Embryonic facial prominence (tissue), 1 donor: ENCODE measurements around the gene ABTB2.

Experiments used
- DNase-seq: peaks from one replicate; pipeline ENCODE4 v3.0.0-alpha.2; 2016; ENCODE audit errors: extremely low spot score

The ABTB2 gene

DNA sequence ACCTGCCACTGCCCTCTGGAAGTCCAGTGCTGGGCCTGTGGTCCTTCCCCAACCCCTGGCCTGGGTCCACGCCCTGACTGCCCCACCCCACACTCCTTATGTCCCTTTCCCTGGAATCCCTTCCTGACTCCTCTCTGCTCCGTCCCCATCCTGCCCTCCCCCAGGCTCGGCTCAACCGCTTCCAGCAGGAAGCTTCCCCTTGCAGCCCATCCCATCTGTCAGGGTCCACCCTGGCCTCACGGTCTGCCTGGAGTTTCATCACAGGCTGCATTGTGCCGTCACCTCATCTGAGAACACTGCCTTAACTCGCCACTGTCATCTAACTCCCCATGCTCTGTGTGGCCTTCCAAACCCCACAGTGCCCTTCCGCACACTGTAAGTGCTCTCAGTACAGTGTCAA lies 188.1 kb downstream of the ABTB2 start:
- no peak for DNase-seq

DNA sequence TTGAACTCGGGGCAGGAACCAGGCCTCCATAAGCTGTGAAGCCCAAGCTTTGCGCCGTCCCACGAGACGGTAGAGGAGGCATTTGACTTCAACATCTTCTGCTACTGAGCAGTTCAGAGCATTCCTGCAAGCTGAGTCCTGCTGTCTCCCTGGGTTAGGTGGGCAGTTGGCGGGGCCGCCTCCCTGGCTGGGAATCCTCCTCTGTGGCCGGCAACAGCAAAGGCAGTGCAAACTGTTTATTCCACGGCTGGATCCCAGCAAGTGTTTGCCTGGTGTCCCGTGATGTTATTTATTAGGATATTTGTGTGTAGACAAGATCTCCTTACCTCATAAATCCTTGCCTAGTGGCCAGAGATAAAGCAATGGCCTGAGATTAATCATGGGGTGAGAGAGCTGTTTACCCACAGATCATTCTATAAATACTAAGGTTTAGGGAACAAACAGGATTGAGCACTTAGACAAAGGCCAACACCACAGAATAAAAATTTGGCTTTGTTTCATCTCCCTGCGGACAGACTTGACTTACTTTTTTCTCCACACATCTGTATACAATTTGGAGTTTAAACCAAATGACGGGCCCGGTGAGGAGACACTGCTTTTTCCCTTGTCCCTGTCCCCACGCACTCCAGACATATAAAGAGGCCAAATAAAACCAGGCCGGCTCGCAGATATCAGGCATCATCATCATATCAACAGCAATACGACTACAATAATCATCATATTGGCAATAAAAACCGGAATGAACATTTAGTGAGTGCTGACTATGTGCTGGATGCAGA lies 189.0 kb downstream of the ABTB2 start:
- DNase-seq: no peak

DNA sequence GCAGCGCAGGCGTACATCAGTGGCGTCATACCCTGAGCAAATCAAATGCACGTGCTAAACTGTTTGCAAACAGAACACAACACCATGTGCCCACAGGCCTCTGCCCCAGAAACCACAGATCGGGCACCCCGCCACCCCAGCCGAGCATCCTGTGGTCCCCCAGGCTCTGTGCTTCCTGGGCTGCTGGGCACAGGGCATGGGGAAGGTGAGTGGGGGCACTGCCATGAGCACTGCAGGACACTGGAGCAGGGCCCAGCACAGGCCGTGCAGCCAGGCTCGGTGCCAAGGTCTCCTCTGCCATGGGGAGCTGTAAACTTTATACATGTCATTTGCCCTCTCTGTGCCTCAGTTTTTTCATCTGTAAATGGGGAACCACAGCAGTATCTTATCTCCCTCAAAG lies 189.8 kb downstream of the ABTB2 start:
- DNase-seq: no peak

GRCh38 chr11:34166806-34167740 lies 190.7 kb downstream of the ABTB2 start:
- DNase-seq: no peak

DNA sequence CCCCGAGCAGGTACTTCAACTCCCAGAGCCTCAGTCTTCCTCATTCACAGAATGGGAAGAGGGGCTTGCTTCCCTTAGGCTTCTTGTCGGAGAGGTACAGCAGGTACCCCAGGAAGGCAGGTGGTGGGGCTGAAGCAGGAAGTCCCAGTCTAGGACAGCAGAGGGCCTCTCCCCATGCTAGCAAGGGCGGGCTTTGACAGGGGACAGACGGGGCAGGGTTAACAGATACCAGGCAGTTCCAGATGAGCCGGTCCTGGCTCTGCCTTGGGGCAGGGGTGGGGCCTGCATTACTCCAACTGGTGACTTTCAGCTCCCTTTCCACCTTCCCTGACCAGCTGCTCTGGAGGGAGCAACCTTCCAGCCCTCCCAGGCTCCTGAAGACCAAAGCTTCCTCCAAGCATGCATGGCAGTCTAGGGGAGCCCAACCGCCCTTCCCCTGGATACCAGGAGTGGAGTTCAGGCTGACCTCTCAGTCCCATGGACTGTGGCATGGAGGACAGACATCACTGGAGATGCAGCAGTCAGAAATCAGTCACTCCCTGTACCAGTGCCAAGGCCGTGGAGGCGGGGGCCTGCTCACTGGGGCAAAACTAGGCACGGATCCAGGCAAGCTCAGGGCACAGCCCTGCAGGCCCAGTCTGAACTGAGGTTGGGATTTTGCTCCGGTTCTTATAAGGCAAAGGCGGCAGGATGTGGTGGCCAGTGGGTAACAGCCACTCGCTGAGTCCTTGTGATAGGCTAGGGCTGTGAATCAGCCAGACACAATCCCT lies 191.8 kb downstream of the ABTB2 start:
- no peak for DNase-seq

GRCh38 chr11:34165121-34165520 lies 192.7 kb downstream of the ABTB2 start:
- no peak for DNase-seq

GRCh38 chr11:34162856-34163255 lies 195.0 kb downstream of the ABTB2 start:
- no peak for DNase-seq

DNA sequence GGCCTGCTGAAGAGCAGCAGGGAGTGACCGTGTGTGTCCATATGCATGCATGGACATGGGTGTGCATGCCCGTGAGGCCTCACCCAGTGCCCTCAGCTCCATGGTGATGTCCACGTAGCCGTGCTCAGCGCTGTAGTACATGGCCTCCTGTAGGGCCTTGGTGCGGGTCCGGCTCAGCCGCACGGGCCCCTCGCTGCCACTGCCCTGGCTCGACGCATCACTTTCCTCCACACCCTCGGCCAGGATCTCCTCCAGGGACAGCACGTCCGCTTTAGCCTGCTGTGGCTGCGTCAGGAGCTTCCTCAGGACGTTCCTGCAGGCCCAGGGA lies 195.4 kb downstream of the ABTB2 start:
- no peak for DNase-seq

DNA sequence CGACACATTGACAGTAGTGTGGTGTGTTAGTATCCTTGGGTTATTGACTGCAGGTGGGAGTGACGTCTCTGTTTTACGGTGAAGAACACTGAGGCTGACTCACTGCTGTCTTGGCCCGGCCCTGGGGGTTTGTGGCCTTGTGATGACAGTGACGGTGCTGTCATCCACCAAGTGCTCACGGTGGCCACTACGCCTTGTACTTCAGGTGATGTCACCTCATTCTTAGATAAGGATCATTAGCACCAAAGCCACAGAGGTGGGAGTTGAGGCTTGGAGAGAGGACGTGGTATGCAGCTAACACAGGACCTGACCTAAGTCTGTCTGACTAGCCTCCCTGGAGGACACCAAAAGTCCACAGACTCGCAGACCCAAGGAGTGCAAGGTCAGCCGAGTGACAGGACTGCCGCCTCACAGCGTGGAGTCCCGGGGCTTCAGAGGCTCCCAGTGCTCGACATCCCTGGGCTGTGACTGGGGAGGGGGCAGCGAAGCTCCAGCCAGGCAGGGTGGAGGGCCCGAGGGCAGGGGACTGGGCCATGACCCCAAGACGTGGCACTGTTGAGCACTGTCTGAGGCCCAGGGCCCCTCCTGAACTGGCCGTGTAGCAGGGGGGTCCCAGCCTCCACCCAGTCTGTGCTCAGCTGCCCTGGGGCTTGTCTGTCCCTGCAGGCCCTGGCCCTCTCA lies 195.9 kb downstream of the ABTB2 start:
- no peak for DNase-seq

DNA sequence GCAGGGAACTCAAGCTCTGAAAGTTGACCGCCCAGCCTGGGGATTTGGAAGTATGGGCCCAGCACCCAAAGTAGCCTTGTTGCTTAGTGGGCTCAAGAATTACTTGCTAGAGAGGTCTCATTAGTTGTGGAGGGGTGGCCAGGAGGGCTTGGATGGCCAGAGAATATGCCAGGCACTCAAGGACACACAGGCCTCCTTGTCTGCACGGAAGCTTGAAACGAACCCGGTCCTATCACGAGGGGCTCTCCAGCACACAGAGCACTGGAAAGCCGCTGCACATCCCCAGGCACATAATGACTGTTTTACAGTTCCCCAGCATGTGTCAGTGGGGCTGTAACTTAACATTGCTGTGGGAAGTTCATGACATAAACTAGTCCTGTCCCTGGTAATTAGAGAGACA lies 196.4 kb downstream of the ABTB2 start:
- DNase-seq: no peak

DNA sequence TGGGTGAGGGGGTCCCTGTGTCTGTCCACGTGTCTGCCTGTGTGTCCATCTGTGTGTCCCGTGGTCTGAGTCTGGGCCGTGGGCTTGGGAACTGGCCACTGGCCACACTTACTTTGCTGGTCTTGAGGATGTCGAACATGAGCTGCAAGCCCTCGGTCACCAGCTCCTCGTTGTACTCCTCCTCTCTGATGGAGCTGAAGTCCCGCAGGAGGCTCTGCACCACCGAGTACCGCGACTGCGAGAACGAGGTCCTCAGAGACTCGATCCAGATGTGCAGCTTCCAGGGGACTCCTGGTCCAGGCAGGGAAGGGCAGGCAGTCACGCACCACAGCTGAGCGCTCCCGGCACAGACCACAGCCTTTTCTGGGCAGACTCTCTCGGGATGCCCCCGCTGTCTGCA lies 197.0 kb downstream of the ABTB2 start:
- no peak for DNase-seq

DNA sequence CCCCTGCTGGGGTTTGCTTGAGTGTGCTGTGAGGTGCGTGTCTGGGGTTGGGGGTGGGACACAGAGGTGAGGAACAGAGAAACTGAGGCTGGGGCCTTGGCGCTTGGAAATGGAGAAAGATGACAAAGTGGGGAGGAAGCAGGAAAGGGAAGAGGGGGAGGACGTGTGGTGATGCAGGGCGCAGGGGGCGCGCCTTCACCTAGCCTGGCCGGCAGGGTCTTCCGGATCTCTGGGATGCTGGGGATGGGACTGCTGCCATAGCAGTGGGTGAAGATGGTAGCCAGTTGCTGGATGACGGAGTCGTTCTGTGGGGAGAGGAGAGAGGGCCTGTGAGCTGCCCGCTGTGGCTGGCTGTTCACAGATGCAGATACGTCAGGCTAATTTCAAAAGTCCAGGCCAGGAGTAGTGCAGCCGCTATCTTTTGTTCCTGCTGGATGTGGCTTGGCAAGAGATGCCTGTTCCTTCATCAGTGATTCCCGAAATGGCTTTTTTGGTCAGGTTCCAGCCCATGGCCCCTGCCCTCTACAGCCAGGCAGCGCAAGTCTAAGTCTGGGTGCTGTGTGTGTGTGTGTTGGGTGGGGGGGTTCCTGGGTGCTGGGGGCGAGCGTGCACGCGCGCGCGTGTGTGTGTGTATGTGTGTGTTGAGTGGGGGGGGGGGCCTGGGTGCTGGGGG lies 197.6 kb downstream of the ABTB2 start:
- DNase-seq: no peak

DNA sequence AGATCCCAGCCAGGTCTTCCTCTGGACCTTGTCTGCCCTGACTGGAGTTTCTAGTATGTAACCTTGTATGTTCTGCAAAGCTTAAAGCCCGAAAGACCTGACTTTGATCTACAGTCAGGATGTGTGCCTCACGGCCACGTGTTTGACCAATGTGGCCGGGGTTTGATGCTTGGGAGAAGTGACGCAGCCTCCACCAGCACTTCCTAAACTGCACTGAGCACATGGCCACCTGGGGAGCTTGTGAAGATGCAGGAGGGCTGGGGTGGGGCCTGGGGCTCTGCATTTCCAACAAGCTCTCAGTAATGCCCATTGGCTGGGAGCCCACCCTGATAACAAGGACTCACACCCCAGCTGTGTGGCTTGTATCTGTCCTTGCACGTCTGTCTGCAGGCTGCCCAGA lies 199.1 kb downstream of the ABTB2 start:
- DNase-seq: no peak

DNA sequence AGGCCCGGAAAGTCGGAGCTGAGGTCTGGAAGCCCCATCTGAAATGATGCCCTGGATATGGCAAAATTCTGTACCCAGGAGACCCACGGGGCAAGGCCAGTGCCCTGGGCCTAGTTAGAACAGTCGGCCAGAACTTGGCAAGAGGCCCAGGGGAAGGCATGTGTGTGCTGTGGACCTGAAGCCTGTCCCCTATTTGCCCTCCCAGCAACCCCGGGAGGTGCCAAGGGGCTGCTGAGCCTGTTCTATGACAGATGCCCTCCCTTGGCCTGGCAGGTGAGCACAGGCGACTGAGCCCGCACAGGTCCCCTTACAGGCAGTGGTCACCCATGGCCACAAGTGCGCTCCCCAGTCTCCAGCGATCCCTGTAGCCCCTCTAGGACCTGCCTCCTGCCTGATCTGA lies 200.6 kb downstream of the ABTB2 start:
- DNase-seq: no peak

GRCh38 chr11:34155757-34156062 lies 202.1 kb downstream of the ABTB2 start:
- DNase-seq: no peak

- DNase-seq: no peak
These were observed 202.6 kb downstream of the ABTB2 start for GRCh38 chr11:34155057-34155756.

- DNase-seq: no peak
These were observed 203.5 kb downstream of the ABTB2 start for GRCh38 chr11:34154059-34154875.

DNA sequence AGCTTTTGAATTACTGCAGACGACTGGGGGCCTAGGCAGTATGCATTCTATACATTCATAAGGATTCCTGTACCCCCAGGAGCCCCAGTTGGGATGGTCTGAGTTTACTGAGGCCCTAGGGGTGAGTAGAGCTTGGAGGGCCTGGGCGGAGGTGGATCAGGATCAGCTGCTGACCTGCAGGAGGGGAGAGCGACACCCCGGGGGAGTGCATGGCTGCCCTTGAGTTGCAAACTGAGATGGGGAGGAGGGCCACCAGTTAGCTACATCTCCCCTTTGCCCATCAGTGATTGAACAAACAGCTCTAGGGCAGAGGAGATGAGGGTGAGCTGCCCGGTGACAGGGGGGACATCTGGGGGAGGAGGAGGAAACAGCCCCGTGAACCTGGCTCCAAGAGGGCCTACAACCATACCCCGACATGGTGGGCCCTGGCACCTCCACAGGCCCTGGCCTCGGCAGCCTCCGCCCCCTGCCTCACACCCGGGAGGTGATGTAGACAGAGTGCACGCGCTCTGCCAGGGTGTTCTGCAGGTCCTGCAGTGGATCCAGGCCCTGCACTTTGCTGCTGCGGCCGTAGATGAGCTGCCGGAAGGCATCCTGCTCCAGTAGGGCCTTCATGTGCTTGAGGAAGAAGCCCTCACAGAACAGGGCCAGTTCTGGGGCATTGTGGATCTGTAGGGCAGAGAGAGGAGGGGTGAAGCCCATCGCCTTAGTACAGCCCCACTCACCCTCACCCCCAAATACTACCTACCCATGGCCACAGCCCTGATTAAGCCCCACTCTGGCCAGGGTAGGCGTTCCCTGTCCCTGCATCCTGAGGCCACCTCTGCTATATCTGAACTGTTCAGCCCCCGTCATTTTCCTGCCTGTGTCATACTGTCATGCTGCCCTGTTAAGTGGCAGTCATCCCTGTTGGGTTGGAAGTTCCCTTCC lies 205.6 kb downstream of the ABTB2 start:
- DNase-seq: no peak

GRCh38 chr11:34151166-34151565 lies 206.6 kb downstream of the ABTB2 start:
- no peak for DNase-seq
